Body of pancreas (tissue), 4 donors: ENCODE measurements around the gene TNS3.

Experiments
- CTCF ChIP-seq, 7 experiments: fragments of 450-650 bp in 4 of 7; fragments of 200-600 bp in 3 of 7; sonication (generic) in 3 of 7; IDR thresholded peaks; one replicate each; pipeline ENCODE4 v1.5.1; 2016 to 2019; ENCODE audit warnings: antibody characterized with exemption in 7 of 7
- POLR2A ChIP-seq, 3 donors: fragments of 450-650 bp; IDR thresholded peaks; one replicate each; pipeline ENCODE4 v1.6.1; 2016; ENCODE audit warnings: antibody characterized with exemption in 3 of 3, mild to moderate bottlenecking in 2 of 3

- no peak for TF ChIP-seq POLR2A (IDR thresholded peaks at IDR 0.05)
- TF ChIP-seq CTCF (IDR thresholded peaks at IDR 0.05) = no peak
These were observed 181.9 kb downstream of the TNS3 start for GRCh38 chr7:47400001-47400400.
